A549 (cell line): Measurements from ENCODE around the gene SELENOO. TPM values are rescaled to one million over a fixed set of nuclear protein-coding genes. Genes with fewer than 3 reads are reported as not detected.

Experiments used
- ATAC-seq, 2 experiments: fragments of 200-7000 bp in 1 of 2; fragments of >200 bp in 1 of 2; cut with Nextera tagmentation in 1 of 2; cut with Tn5 transposase in 1 of 2; 3 replicates each; pipeline versions ENCODE4 v1.8.0 to v1.9.1; 2018 to 2020; ENCODE audit warnings: mild to moderate bottlenecking in 1 of 2, moderate library complexity in 1 of 2
- CTCF ChIA-PET: fragments of 300-600 bp; sonication (Branson Sonifier 250); formaldehyde crosslinking; extraction: SDS; loops from one replicate; lab custom pipeline; 2021; ENCODE audit warnings: antibody characterized with exemption, inconsistent platforms; lab: Yijun Ruan, JAX
- POLR2A ChIA-PET: fragments of 350-600 bp; formaldehyde crosslinking; extraction: SDS; loops from one replicate; lab custom pipeline; 2021; ENCODE audit warnings: antibody characterized with exemption, inconsistent platforms; lab: Yijun Ruan, JAX
- DNase-seq, 2 experiments: peaks; one replicate each; pipeline versions ENCODE4 v3.0.0 to v3.0.0-alpha.2; 2011 to 2016; ENCODE audit warnings: low read depth in 1 of 2, low spot score in 1 of 2
- FAIRE-seq: peaks from 2 replicates; lab custom pipeline; 2011; peaks lifted over from hg19 to GRCh38; lab: Jason Lieb, UNC
- H3K27ac ChIP-seq, 2 experiments: fragments of >200 bp; sonication (Bioruptor Twin); formaldehyde crosslinking; 3 replicates each; pipeline ENCODE4 v1.5.1; 2016 to 2017
- H3K4me1 ChIP-seq: fragments of >200 bp; sonication (Bioruptor Twin); formaldehyde crosslinking; 3 replicates; pipeline ENCODE4 v1.6.1; 2016
- H3K4me2 ChIP-seq: fragments of >200 bp; sonication (Bioruptor Twin); formaldehyde crosslinking; 3 replicates; pipeline ENCODE4 v1.6.1; 2016
- H3K4me3 ChIP-seq: fragments of >200 bp; sonication (Bioruptor Twin); formaldehyde crosslinking; 3 replicates; pipeline ENCODE4 v1.5.1; 2016
- H3K9me3 ChIP-seq: fragments of >200 bp; sonication (Bioruptor Twin); formaldehyde crosslinking; 3 replicates; pipeline ENCODE4 v1.6.1; 2016
- BCL3 ChIP-seq: fragments of >200 bp; sonication (Bioruptor Twin); formaldehyde crosslinking; IDR thresholded peaks from 3 replicates; pipeline ENCODE4 v1.6.1; 2016
- BHLHE40 ChIP-seq: IDR thresholded peaks from 2 replicates; pipeline ENCODE4 v1.6.1; 2012; ENCODE audit warnings: low read depth, low read length, inconsistent platforms
- CEBPB ChIP-seq, 2 experiments: fragments of >200 bp in 1 of 2; sonication (Bioruptor Twin) in 1 of 2; formaldehyde crosslinking in 1 of 2; IDR thresholded peaks; 2 replicates each; pipeline ENCODE4 v1.6.1; 2012 to 2016
- FOXS1 ChIP-seq: fragments of 250-450 bp; sonication (Bioruptor Pico); IDR thresholded peaks from 2 replicates; pipeline ENCODE4 v1.5.0; 2020; ENCODE audit warnings: mild to moderate bottlenecking, moderate library complexity
- HEYL ChIP-seq: fragments of 250-450 bp; sonication (Bioruptor Pico); IDR thresholded peaks from 2 replicates; pipeline ENCODE4 v1.8.0; 2021; ENCODE audit warnings: mild to moderate bottlenecking, moderate library complexity
- HMGXB4 ChIP-seq: fragments of 250-450 bp; sonication (Bioruptor Pico); IDR thresholded peaks from 2 replicates; pipeline ENCODE4 v1.5.0; 2021; ENCODE audit warnings: mild to moderate bottlenecking, moderate library complexity, borderline replicate concordance
- HOXB13 ChIP-seq: fragments of 250-450 bp; sonication (Bioruptor Pico); IDR thresholded peaks from 2 replicates; pipeline ENCODE4 v1.5.0; 2020; ENCODE audit warnings: low read depth, mild to moderate bottlenecking, moderate library complexity
- HOXB5 ChIP-seq: fragments of 250-450 bp; sonication (Bioruptor Pico); IDR thresholded peaks from 2 replicates; pipeline ENCODE4 v1.5.0; 2020; ENCODE audit warnings: mild to moderate bottlenecking, moderate library complexity
- JUNB ChIP-seq: fragments of >200 bp; sonication (Bioruptor Twin); formaldehyde crosslinking; IDR thresholded peaks from 2 replicates; pipeline ENCODE4 v1.6.1; 2016
- KDM1A ChIP-seq: fragments of 200-600 bp; sonication (generic); IDR thresholded peaks from 2 replicates; pipeline ENCODE4 v1.6.1; 2016; ENCODE audit warnings: low read depth, mild to moderate bottlenecking
- KDM5A ChIP-seq: fragments of 200-600 bp; sonication (generic); IDR thresholded peaks from 2 replicates; pipeline ENCODE4 v1.6.1; 2016; ENCODE audit warnings: antibody characterized with exemption, mild to moderate bottlenecking
- MAZ ChIP-seq: fragments of 150-350 bp; IDR thresholded peaks from 2 replicates; pipeline ENCODE4 v1.6.1; 2014; ENCODE audit warnings: antibody characterized with exemption, low read depth, low read length, borderline replicate concordance
- MYC ChIP-seq: IDR thresholded peaks from 2 replicates; pipeline ENCODE4 v1.6.1; 2012; ENCODE audit warnings: mild to moderate bottlenecking, inconsistent platforms, low read length, improper control_type of control experiment, borderline replicate concordance
- PBX3 ChIP-seq: IDR thresholded peaks from 2 replicates; pipeline ENCODE4 v1.6.1; 2012
- PHF8 ChIP-seq: fragments of 200-600 bp; sonication (generic); IDR thresholded peaks from 2 replicates; pipeline ENCODE4 v1.6.1; 2016; ENCODE audit warnings: low read depth, mild to moderate bottlenecking, antibody characterized with exemption, moderate library complexity, borderline replicate concordance
- POLR2A ChIP-seq: IDR thresholded peaks from 2 replicates; pipeline ENCODE4 v1.6.1; 2012; ENCODE audit warnings: mild to moderate bottlenecking, low read length
- RCOR1 ChIP-seq: fragments of 150-350 bp; IDR thresholded peaks from 2 replicates; pipeline ENCODE4 v1.6.1; 2014; ENCODE audit warnings: antibody characterized with exemption, low read length, low read depth
- REST ChIP-seq: fragments of 200-600 bp; sonication (generic); IDR thresholded peaks from 2 replicates; pipeline ENCODE4 v1.6.1; 2016; ENCODE audit warnings: antibody characterized with exemption, mild to moderate bottlenecking, moderate library complexity
- SREBF2 ChIP-seq: fragments of 450-650 bp; IDR thresholded peaks from 2 replicates; pipeline ENCODE4 v1.6.1; 2014; ENCODE audit warnings: mild to moderate bottlenecking, moderate library complexity
- USF2 ChIP-seq: fragments of 450-650 bp; IDR thresholded peaks from 2 replicates; pipeline ENCODE4 v1.6.1; 2014; ENCODE audit warnings: antibody characterized with exemption
- WGBS: methylation state at CpG from one replicate; pipeline ENCODE4 v1.1.6; 2017; ENCODE audit errors: missing lambda C conversion rate; 5-methylcytosine and 5-hydroxymethylcytosine counted together
- polyA plus RNA-seq, 4 experiments: library from polyadenylated mRNA; depleted of rRNA in 3 of 4; stranded (reverse); fragments of >200 nt; fragmentation: RNase III in 1 of 4; extraction: RNeasy Plus Mini Kit Qiagen cat#74134 plus additional on column Dnase treatment in 1 of 4; gene quantifications; 2 replicates in 3 of 4; 3 replicates in 1 of 4; pipeline ENCODE4 v1.2.3, GENCODE V29; 2011 to 2017

Gene SELENOO
- polyA plus RNA-seq, 2 of the 4 experiments (the other 2 are of a cell fraction): 7.8 to 14.7 TPM

GRCh38 chr22:50264946-50265669 lies 64.3 kb downstream of the SELENOO start:
- Histone ChIP-seq H3K9me3 (no peaks in the 10 kb centered on the region), H3K4me3 (no peak overlapping the region), H3K27ac (no peak overlapping the region), H3K4me1 (peaks cover 44% of the 10 kb centered on the region), H3K4me2 (no peak overlapping the region)
- no peak for FAIRE-seq
- no peak for DNase-seq
- WGBS: 89% methylated on average over 10 of the region's 15 CpGs
- ChIA-PET POLR2A (no interaction called here), CTCF (interaction anchor here (1.1 to 4.8 kb wide), 3 partner anchors 9 to 13 kb away, joined by 4 to 27 read pairs (median 4); partner anchors contain the start of gene HDAC10)
- no peak for ATAC-seq
- TF ChIP-seq KDM1A (no peak), KDM5A (no peak), FOXS1 (CRISPR knock-in tag) (no peak), BHLHE40 (no peak), POLR2A (no peak), HMGXB4 (CRISPR knock-in tag) (no peak), CEBPB (IDR thresholded peaks at IDR 0.05) (no peak), HOXB13 (CRISPR knock-in tag) (no peak), BCL3 (no peak)

- CTCF ChIA-PET: interaction anchor here (1.1 to 4.8 kb wide), 5 partner anchors 9 to 37 kb away, joined by 3 to 27 read pairs (median 4); partner anchors contain the start of gene HDAC10
- no peak overlapping the region for H3K4me3 ChIP-seq
These were observed 66.2 kb downstream of the SELENOO start for GRCh38 chr22:50266994-50267393.

More at GRCh38 chr22:50266994-50267393, 66.2 kb downstream of the SELENOO start:
- DNase-seq (no peak), FAIRE-seq (no peak), ATAC-seq (no peak)
- Histone ChIP-seq H3K27ac (no peak overlapping the region), H3K4me1 (peaks cover 53% of the 10 kb centered on the region), H3K9me3 (no peaks in the 10 kb centered on the region), H3K4me2 (peak overlapping the region; percentile 99; the same call in 2 of the 3 replicates)
- no CpG with 5 or more reads among the region's 37 CpGs for WGBS
- POLR2A ChIA-PET: interaction anchor here (0.8 kb wide), 1 partner anchor 16 kb away, joined by 3 read pairs; the partner anchor contains the start of gene HDAC10
- TF ChIP-seq PHF8 (no peak), USF2 (no peak), HOXB5 (CRISPR knock-in tag) (no peak), SREBF2 (no peak), PBX3 (no peak), KDM5A (no peak), MYC (no peak), HEYL (CRISPR knock-in tag) (no peak), REST (no peak), JUNB (no peak), HOXB13 (CRISPR knock-in tag) (no peak), RCOR1 (no peak), MAZ (no peak)
